HG03469 (cell line): Measurements from ENCODE around the gene EPHA7.

ENCODE experiments used
- ATAC-seq: cut with Tn5 transposase; IDR thresholded peaks from one replicate; pipeline ENCODE4 v1.9.1; 2021; ENCODE audit warnings: mild to moderate bottlenecking, moderate library complexity, moderate number of reproducible peaks; ENCODE audit not compliant: unreplicated experiment

Gene EPHA7

DNA sequence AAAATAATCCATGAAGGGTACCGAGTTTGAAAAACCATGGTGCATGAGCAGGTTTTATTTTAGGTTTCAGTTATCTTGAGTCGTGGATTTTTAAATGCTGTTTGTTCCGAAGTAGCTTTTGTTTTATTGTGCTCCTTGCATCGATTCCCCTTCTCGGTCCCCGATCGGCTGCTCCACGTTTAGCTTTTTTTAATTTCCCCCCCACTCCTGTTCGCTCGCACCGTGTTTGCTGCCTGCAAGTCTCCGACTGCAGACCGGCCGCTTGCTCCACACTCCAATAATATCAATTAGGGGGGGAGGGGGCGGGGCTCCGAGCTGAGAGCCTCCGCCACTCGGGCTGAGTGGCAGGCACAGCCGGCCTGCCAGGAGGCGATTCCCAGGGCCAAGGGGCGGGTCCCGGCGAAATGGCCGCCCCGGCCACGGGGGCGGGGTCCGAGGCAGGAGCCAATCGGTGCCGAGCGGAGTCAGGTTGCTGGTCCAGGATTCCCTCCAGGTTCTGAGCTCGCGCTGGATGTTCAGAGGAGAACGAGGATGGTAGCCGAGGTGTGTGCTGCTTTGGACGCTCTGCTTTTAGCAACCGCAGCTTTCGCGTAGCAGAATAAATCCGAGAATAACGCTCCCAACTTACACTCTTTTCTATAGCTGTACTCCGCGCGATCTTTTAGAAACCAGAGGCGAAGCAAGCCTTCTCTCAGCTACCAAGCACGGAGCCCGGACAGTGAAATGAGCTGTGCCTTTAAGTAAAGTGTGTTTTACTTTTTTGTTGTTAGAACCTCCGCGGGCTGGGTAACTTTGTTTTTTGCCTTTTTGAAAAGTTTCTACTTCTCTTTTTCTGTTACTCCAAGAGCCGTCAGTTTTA lies at the start of gene EPHA7:
Gene EPHA7, minus strand, starts transcription at position 256 of the 859 bp plus-strand sequence. Its CDS starts 218 bp downstream, at position 38.
- peak; percentile 80 for ATAC-seq

DNA sequence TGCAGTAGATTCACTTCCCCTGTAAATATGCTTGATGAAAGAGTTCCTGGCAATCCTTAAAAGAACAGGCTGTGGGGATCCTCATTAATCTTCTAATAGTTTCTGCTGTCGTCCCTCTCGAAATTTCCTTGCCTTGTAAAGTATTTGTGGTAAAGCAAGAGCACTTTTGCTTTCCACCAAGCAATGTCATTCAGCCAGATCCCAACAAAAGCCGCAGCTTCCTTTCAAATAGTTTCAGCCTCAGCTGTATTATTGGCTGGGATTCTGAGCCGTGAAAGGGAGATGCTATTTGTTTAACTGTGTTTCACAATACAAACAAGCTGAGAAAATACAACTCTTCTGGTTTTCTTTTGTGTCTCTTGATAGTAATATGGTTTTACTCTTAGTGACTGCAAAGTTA lies 48.9 kb upstream of the EPHA7 start:
- ATAC-seq = no peak

DNA sequence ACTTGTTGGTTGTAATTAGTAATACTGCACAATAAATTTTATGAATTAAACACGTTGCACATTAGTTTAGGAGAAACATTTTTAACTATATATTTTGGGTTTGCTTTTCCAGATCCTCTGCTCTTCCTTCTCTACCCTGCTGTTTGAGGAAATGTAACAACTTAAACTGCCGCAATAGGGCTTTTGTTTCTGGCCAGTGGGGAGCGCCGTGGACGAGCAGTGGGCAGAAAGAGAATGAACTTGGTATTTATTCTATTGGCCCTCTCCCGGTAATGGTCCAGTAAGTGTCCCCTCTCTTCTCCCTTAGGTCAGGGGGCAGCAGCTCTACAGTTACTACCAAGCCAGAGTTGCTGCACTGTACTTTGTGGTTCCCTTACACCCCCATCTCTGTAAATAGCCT lies 35.2 kb upstream of the EPHA7 start:
- ATAC-seq = no peak

DNA sequence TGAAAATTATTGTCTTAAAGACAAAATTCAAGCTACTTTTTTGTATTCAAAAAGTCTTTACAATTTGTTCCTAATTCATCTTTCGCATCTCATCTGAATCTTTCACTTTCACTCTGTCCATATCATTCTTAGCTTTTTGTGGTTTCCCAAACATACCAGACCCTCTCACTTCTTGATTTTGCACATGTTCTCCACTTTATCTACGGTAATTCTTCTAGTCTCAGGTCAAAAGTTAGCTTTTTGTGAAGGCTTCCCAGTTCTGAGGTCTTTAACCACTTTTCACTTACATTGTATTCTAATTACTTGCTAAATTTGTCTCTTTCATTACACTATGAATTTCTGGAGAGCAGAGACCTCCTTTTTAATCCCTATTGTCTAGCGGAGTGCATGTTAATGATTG lies 34.6 kb upstream of the EPHA7 start:
- ATAC-seq = peak; percentile 53

DNA sequence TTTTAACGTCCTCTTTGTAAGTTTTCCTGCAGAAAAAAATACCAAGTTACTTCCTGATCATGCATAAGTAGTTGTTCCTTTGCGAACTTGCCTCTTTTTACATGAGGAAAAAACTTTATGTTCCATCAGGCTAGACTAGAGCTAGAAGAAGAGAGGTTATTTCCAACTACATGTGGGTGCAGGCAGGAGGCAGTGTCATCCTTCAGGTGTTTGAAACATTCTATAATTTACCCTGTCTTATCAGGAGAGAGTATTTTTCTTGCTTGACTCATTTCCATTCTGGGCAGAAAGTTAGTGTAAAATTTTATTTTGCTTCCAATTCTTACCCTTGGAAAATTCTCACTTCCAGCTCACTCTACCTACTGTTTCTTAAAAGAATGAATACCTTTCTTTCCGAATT lies 28.5 kb upstream of the EPHA7 start:
- no peak for ATAC-seq

DNA sequence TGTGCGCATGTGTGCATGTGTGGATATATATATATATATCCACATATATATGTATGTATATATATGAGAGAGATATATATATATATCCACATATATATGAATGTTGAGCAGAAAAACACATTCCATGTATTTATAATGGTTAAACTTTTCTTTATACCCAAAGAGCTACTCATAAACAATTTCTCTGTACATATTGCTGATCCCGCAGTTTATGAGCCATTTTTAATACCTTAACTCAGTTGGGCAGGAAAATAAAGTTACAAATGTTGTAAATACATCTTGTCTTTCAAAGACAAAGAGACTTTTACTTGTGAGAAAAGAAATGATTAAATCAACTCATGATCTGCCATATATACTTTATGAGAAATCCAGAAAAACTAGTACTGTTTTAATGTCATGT lies 18.1 kb upstream of the EPHA7 start:
- ATAC-seq = no peak

DNA sequence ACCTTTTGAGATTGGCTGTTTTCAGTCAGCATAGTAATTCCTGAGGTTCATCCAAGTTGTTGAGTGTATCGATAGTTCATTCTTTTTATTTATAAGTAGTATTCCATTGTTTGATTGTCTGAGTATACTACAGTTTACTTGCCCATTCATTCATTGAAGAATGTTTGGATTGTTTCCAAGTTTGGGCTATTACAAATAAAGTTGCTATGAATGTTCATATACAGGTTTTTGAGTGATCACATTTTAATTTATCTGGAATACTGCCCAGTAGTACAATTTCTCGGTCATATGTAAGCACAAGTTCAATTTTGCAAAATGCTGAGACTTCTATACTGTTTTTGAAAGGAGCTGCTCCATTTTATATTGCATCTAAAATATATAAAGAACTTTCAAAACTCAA lies 14.2 kb upstream of the EPHA7 start:
- ATAC-seq = no peak

DNA sequence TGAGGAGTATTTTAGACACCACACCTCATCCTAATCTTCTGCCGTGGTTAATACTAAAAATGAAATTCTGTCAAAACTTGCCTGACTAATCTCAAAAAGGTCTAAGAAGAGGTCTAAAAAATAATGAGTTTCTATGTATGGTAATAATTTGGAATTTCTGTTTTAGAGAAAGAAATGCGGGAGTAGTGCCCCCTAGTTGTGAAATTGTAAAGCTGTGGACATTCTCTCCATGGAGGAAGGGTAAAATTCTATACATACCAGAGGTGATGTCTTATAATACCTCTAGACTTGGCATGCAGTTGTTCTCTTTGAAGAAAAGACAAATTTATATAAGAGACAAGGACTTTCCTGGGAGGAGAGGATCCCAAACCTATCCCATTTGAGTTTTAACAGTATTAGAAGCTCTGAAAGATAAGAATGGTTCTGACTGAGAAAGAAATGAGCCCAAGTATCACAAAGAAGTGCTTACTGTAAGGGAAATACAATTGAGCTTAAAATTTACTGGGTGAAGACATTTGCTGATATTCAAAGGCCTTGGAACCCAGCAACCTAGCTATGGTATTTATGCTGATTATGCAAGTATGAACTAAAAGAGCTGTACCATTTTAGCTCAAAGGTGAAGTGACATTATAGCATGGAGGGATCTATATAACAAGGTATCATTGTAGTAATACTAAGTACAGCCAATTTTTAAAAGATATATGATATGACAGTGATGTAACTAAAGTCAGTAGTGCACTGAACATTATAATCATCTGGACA lies 5.1 kb upstream of the EPHA7 start:
- no peak for ATAC-seq

DNA sequence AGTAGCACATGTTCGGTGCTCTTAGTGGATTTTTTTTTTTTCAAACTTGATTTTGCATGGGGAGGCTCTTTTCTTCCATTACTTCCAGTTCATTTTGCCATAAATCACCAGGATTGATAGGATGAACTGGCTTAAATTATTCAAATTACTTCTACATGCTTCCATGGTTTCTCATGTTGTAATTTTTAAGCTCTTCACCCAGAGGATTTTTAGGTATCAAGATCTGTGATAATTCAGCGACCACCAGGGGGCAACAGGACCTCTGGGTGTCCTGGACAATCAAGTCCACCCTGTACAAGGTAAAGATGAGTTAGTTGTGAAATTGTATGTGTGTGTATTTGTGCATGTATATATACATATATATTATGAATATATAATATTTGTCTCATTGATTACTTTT lies 4.2 kb upstream of the EPHA7 start:
- ATAC-seq = no peak

DNA sequence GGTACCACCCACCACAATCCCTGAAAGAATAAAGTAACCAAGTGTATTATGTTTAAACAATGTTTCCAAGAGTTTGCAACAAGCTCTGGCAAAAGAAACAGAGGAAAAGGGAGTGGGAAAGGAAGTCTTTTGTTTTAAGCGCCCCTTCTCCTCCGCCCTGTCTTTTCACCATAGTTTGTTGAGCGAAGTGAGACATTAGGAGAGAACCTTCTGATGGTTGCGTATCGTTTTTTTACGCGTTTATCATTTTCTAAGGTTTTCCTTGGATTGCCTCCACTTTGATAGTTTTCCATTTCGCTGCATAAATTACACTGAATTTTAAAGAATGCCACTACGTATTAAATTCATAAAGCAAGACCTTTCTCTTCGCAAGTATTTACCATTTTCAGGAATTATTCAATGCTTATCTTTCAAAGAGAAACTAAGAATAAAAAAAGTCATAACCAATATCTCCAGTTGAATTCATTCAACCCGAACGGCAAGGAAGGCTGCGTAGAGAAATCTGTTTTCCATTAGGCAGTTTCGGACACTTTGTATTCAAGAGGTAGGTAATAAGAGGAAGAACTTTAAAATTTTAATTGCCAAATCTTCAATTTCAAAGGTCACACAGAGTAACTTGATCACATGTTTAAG lies 920 bp upstream of the EPHA7 start:
- no peak for ATAC-seq

DNA sequence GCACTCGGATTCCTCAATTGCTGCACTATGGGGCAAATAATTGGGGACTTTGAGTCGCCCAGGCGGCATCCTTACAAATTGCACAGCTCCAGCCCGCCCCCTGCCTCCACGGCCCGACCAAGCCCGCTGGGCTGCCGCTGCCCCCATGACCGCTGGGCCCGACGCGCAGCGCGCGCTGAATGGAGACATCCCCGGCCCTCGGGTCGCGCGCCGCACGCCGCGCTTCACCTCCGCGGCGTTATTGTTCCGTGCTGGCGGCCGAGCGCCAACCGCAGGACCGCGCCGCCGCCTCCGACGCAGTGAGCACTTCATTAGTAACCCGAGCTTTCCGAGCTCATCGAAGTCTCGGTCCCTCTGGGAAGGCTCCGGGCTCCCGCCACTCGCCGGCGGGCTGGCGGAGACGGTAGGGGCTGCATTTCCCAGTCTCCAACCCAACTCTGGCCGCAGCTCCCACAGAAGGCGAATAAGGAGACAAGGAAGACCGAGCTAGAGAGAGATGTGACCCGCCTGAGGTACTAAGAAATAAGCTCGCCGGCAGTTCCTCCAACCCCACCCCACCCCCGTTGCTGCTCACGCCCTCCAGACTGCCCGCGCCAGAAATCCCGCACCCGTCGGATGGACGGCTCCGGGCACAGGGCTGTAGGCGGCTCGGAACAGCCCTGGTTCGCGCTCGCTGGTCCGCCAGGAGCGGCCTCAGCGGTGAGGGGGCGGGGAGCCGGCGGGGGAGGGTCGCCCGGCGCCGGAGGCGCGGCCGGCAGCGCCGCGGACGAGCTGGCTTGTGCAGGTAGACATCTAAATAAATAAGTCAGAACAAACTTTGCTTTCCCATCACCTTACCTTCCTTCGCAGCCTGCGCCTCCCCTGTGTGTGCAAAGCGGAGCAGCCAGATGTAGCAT lies 703 bp downstream of the EPHA7 start:
- no peak for ATAC-seq

DNA sequence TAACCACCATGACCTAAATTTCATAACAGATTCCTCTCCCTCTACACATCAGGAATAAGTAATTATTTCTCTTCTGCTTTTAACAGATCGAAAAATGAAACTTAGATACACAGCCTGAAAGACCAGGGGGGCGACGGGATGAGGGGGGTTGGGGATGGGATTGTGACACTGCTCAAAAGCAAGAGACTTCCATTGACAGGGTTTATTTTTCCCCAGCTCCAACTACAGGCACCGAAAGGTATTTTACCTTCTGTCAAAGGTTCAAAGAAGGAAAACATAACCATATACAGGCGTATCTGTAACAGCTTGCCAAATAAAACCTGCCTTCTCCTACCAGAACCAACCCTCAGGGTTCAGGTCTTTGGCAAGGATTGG lies 1.3 kb downstream of the EPHA7 start:
- ATAC-seq = no peak

DNA sequence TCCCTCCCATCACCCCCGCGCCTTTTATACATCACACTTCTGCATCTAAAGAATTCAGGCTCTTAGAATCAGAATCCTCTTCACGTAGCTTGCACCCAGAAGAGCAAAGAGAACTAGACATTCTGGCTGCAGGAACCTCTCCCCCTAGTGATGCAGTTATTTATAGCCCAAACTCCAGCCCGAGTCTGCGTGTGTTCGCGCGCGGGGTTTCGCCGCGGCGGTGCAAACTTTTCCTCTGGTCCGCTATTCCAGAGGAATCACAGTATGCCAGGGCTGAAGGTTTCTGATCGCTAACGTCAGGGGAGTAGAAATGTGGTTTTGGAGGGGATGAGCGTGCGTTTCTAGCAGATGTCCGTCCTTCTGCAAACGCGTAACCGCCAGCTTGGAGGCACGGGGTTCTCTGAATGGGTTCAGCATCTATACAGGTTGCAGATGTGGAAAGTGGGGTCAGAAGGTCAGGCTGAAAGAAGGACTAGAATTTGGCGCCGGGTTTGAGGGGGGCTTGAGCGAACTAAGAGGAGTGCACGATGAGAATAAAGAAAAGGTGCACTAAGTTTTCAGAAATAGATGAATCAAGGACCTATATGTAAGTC lies 1.8 kb downstream of the EPHA7 start:
- no peak for ATAC-seq

DNA sequence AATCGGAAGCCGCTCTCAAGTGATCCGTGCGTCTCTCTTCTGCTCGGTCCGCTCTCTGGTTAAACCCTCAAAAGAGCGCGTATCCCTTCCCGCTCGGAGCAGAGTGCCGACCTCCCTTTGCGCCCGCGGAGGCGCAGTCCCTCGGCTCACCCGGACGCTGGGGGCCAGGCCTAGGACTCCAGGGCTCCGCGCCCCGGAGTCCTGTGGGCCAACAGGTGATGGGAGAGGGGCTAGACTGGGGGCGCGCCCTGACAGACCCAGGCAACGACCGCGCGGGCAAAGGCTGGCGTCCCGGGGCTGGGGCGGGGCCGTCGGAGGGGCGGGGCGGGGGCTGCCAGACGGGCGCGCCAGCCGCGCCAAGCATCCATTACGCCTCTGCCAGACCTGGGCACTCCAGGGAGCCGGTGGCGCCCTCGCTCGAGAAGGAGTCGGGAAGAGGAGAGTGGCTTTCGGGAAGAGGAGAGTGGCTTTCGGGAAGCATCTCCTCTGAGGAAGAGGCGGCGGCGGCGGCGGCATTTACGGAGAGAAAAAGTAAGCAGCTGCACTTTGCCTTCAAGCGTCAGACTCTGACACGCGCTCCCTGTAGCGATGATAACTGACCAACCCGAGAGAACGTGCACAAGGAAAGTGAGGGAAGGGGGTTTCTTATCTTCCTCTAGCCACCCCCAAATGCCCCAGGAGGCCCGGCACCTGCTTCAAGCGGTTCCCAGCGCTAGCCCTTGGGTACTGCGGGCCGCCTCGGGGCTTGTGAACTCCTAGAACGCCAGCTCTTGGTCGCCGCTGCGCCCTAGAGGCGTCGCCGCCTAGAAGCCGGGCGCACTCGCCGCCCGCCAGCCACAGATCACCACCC lies 2.6 kb downstream of the EPHA7 start:
- ATAC-seq = no peak

DNA sequence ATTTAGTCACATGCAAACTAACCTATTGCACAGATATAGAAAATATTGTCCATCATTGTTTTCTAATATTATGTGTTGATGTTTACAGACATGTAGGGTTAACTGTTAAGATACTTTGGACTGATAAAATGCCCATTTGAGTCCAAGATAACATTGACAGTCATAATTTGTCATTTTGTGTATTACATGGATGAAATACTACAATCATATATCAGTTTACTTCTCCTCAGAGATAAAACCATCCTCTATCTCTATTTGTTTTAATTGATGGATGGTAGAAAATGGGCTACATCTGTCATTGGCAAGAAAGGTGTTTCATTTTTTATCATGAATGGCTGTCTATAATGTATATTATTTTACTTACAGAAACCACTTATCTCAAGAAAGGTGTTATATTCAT lies 6.2 kb downstream of the EPHA7 start:
- ATAC-seq = no peak

DNA sequence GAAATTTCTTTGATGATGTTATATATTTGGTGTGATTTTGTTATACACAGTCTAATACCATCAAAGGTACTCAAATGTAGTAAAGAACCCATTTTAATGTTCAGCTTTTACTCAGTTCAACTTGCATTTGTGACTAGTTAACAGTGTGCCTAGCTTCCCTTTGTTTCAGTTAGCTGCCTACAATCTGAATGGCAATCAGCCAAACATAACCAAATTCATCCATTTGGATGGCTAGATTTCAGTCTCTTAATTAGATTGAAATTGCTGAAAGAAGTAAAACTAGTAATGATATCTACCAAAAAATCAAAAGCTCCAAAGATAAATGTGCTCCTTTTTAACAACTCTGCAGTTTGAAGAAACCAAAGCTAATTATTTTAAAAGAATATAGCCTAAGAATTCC lies 6.9 kb downstream of the EPHA7 start:
- no peak for ATAC-seq

DNA sequence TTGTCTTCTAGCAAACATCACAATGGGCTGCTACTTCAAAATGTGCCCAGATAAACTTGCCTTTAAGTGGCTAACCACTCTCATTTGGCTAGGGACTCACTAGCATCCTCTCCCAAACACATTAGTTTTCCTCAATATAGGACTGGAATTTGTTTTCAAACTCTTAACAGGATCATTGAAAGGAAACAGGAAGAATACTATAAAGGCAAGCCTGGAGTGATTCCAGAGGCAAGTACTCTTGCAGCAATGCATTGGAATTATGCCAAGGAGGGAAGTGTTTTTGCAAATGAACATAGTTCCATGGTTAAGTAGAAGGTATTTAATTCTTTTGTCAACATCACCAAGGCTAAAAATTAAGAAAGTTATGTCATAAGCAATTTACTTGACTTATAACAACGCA lies 12.2 kb downstream of the EPHA7 start:
- no peak for ATAC-seq

DNA sequence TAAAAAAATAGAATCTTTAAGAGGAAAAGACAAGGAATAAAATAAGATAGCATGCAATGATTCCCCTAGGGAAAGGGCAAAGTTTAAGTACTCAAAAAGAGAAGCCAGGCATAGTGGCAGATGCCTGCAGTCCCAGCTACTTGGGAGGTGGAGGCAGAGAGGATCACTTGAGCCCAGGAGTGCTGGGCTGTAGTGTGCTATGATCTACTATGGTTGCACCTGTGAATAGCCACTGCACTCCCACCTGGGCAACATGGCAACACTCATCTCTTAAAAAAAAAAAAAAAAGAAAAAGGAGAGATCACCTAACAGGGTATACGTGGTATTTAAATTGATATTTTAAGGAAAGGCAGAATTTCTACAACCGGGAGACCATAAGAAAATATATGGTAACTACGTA lies 16.0 kb downstream of the EPHA7 start:
- ATAC-seq = no peak

DNA sequence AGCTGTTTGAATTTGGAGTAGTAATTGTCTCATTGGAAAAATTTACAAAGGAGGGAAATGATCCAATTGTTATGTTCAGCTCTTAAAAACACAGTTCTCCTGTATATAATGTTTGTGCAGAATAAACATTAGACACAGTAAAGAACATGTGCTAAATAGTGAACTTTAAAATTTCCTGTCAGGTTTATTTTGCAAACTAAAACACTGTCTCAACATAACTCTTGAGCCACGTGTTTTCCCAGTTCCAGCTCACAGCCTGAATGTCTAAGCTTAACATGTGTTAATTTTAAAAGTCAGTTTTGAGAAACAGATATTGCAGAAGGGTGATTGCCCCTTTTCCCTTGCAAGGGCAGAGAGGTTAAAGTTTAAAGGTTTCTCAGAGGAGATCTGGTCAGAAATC lies 20.6 kb downstream of the EPHA7 start:
- ATAC-seq = no peak

DNA sequence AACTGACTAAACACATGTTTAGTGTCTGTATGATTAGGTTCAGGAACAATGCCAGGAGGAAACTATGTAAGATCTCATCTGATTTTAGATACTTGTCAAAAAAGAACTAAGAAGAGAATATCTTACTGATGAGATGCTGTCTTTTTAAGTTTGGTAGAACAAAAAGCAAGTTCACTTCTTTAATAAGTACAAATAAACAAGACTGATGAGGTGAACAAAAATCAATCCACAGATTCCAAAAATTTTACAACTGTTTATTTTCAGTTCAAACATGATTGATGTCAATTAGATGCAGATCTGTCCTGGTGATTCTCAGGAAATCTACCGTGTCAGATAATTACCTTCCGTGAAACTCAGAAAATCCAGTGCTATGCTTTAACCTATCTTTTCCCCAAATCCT lies 24.9 kb downstream of the EPHA7 start:
- no peak for ATAC-seq
